Stimulated activated CD8-positive, alpha-beta memory T cell treated with anti-CD3 and anti-CD28 coated beads, Interleukin-2, amount 100 ng/mL, for 1 hour (primary cell): ENCODE results near the gene GTPBP6.
"Not testable (repeated sequence)": the region's sequence is repeated elsewhere in the genome, so short reads cannot be mapped to it uniquely, and the experiment has no call there.

Source experiments
- DNase-seq, 2 donors: peaks; one replicate each; pipeline ENCODE4 v3.0.0-alpha.2; 2020; ENCODE audit warnings: low read depth in 2 of 2

Gene GTPBP6

DNA sequence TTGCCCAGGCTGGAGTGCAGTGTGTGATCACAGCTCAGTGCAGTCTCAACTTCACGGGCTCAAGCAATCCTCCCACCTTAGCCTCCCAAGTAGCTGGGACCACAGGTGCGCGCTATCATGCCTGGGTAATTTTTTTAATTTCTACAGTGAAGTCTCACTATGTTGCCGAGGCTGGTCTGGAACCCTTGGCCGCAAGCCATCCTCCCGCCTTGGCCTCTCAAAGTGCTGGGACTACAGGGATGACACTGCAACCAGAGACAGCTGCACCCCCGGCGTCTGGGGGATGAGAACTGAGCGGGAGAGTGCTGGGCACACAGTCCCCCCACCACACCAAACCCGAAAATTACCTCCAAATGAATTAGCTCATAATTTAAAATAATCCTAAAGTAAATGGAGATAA lies 33.1 kb upstream of the GTPBP6 start:
- no peak for DNase-seq

DNA sequence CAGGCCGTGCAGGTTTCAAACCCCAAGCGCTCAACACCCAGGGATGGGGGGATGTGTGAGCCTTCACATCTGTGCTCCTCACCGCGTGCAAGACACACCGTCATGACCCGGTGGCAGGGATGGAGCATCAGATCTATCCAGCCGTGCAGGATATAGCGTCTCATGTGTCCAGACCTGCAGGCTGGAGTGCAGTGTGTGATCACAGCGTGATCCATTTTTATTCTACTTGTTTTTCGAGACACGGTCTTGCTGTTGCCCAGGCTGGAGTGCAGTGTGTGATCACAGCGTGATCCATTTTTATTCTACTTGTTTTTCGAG lies 32.7 kb upstream of the GTPBP6 start:
- DNase-seq = not testable (repeated sequence)

DNA sequence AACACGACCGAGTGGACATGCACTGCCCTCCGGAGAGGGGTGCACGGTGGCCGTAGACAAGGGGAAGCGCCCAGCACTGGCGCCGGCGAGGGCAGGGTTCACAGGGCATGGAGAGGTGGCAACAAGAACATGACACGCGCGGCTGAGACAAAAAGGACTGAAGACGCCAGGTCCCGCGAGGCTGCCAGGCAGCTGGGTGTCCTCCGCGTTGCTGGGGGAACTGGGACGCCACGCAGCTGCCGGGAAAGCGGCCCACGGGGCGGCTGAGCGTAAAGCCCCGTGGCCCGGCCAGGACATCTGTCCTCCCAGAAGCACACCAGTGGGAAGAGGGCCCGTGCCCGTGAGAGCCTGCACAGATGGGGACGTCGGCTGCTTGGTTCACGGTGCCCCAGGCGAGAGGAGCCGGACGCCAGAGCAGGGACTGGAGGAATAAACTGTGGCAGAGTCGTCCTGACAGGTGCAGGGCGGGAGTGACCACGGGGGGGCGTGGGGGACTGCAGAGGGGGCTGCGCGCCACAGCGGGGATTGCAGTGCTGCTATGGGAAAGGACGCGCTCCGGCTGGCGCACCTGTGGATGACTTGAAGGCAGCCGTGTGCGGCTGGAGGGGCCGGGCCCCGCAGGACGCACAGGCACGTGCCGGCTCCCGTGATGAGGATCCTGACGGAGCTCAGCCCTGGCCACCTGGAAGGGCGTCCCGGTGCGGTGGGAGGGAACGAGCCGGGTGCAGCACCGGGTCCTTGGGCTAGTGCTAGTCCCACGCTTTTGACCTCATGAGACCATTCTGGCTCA lies 32.1 kb upstream of the GTPBP6 start:
- no peak for DNase-seq

GRCh38 chrX:350148-350533 lies 31.5 kb upstream of the GTPBP6 start:
- DNase-seq = no peak

DNA sequence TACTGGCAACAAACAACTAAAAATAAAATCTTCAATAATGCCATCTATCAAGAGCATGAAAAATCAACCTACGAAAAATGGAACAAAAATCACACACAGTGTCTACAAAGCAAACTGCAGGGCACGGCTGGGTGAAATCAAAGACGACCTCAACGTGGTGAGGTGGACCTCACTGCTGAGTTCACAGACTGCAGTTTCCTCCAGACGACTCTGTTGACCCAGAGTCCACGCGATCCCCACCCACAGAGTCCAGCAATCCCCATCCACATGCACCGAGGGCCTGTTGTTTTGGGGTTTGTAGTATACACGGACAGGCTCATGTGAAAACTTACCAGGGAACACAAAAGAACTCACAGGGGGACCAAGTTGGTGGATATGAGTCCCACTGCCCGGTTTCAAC lies 31.1 kb upstream of the GTPBP6 start:
- DNase-seq = no peak

DNA sequence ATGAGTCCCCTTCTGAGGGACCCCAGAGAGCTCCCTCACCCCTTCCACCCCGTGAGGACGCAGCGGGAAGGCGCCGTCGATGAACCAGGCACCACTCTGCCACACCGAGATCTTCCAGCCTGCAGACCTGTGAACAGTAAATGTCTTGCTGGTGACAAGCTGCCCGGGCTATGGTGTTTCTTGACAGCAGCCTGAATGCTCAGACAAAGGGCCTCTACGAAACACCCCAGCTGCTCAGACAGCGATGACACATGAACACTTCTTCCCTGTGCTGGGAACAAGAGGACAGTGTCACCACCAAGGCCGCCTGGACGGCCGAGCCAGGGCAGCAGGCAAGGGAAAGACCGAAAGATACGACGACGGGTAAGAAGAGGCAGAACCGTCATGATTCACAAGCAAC lies 30.6 kb upstream of the GTPBP6 start:
- no peak for DNase-seq

GRCh38 chrX:348461-349117 lies 30.0 kb upstream of the GTPBP6 start:
- DNase-seq = no peak

DNA sequence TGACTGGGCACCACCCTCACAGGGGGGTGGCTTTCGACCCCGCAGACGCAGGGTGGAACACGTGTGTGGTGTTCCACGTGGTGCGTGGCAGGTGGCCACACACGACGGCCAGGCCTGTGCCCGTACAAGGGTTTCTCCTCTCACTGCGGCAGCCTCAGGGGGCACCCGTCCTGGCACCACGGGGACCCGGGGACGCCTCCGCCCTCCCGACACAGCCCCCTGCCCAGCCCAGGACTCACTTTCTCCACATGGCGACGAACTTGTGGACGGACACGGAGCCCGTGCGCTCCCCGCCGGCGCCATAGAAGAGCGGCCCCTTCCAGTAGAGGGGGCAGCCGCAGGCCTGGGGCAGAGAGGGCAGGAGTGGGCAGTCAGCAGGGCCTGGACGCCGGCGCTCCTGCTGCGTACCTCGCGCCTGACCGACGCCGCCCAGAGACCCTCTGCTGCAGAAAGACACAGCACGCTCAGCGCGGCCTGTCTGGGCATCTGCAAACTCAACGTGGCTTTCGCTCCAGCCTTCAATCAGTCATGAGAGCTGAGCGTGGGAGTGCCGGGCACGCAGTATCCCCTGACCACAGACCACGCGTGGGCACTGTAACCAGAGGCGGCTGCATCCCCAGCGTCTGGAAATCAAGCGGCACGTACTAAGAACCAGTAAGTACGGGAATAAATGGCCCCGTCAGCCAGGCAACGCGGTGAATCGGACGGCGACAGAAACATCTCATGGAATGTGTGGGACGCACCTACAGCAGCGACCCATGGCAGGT lies 28.9 kb upstream of the GTPBP6 start:
- DNase-seq = no peak

DNA sequence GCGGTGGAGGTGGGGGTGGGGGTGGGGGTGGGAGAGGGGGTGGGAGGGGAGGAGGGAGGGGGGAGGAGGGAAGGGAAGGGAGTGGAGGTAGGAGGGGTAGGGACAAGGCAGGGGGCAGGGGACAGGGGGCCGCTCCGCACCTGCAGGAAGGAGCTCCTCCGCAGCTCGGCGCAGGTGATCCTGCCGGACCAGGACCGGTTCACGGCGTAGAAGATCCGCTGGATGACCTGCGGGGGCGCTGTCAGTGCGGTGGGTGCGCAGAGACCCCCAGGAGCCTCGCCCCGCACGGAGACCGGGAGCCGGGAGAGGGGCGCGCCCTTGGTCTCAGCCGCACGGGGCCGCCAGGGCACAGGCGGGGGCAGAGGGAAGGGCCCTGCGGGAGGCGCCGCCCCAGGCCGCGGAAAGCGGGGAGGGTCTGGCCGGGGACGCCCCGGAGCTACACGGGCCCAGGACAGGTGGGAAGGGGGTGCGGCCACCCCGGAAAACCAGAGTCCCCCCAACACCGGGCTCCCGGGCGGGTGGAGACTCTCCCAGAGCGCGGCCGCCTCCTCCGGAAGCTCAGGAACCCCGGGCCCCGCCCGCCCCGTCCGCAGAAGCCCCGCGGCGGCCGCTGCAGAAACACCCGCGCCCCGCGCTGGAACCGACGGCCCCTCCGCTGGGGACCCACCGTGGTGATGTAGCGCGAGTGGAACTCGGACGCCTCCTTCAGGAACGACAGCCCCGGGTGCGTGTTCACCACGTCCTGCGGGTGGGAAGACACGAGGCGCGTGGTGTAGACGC lies 27.6 kb upstream of the GTPBP6 start:
- DNase-seq = no peak

DNA sequence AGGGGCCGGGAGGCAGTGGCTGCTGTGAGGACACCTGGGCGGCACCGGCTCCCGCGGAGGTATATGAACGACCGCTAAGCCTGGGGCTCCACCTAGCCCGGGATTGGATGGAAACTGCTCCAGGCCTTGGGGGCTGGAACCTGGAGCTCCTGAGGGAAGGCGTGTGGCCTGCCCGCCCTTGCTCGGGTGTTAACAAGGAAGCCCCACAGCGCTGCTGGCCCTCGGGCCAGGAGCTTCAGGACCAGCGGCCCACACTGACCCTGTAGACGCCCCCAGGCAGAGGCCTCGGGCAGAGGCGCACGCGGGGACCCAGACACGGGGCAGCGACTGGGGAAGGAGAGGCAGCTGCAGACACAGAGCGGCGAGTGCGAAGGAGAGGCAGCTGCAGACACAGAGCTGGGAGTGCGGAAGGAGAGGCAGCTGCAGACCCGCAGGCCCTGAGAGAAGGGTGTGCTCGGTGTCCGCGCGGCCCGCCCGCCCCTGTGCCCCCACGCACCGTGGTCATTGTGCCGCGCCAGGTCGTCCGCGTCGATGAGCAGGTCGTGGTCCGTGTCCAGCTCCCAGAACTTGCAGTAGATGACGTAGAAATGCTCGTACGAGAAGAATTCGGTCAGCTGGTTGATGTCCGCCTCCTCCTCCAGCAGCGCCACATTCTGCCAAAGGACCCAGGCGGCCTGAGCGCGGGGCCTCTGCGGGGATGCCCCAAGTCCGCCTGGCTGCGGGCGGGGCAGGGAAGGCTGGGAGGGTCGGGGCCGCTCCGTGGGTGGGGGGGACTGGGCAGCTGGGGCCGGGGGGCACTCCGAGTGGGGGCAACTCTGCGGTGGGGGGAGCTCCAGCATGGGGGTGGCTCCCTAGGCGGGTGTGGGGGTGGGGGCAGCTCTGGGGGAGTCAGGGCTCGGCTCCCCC lies 26.7 kb upstream of the GTPBP6 start:
- DNase-seq = no peak

DNA sequence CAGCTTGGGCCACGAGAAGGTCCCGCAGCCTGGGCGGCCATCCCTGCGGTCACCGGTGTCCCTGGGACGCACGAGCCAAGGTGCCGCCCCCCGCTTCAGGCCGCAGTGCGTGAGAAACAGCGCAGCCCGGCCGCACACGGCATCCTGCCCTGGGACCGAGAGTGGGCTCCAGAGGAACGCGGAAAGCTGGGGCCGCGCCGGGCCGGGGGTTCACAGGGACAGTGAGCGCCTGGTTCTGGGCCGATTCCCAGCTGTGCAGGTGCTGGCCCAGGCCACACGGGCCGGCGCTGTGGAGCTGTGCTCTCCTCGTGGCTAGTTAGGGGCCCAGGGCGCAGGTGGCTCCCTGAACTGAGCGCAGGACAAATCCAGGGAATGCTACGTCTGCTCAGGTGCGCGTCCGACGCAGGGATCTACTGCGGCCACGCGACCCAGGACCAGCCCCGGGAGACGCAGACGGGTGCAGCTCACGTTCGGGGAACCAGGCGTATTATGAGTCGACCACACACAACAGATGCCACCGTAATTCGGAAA lies 25.8 kb upstream of the GTPBP6 start:
- no peak for DNase-seq

- no peak for DNase-seq
Measured at GRCh38 chrX:341541-342101, 23.0 kb upstream of the GTPBP6 start.

GRCh38 chrX:340641-341423 lies 22.2 kb upstream of the GTPBP6 start:
- DNase-seq = no peak

GRCh38 chrX:340121-340520 lies 21.5 kb upstream of the GTPBP6 start:
- DNase-seq = no peak

DNA sequence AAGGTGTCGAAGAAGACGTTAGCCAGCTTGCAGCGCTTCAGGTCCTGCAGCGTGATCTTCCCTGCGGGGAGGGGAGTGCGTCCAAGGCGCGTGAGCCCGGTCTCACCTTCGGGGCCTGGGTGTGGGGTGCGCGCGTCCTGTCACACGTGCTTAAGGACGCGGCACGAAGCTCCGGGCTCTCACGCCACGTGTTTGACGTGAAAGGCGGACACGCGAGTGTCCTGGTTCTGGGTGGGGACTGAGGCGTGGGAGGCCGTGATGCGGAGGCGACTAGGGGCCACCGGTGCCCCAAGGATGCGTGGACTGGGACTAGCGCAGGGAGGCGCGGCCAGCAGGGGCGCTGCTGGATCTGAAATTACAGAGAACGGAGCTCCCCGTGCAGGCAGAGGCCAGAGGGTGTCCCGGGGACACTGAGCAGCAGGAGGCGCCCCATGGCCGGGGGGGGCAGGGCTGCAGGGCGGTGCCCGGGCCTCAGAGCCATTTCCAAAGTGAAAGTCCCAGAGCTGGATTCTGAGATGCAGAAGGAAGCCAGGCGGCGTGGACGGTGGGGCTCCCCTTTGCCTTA lies 20.3 kb upstream of the GTPBP6 start:
- DNase-seq = no peak

DNA sequence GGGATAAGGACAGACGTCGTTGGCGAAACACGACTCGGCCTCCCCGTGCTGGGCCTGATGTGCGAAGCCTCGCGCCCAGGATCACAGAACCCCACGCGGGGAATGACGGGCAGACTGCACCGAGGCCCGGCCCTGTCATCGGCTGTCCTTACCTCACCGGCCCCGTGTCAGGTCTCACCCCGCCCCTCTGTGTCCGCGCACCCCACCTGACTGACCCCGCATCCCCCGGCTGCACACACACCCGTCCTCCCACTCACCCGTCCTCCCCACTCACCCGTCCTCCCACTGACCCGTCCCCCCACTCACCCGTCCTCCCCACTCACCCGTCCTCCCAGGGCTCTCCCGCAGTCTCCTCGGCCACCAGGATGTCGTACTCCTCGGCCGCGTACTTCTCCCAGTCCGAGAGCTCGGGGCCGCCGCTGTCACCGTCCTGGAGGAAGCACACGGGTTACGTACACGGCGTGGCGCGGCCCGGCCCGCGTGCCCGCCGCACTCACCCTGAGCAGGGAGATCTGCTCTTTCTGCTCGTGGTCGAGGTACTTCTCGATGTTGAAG lies 19.8 kb upstream of the GTPBP6 start:
- DNase-seq = no peak

DNA sequence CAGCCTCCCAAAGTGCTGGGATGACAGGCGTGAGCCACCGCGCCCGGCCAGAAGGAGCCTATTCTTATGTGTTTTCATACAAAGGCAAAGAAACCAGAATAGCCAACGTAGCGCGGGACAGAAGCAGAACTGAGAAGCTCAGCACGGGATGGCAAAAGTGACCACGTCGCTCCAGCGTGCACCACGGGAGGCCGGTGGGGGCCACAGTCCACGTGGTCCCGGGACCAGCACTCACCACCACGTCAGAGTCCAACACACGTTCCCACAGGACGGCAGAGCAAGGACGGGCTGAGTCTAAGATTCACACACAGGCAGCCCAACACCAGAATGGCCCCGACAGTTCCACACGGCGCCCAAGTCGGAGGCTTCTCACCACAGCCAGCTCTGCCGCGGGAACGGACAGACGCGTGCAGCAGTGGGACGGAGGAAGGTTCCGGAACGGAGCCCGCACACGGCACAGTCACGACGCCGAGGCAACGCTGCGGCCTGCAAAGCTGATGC lies 18.8 kb upstream of the GTPBP6 start:
- no peak for DNase-seq

- no peak for DNase-seq
Measured at GRCh38 chrX:336227-336626, 17.6 kb upstream of the GTPBP6 start.

DNA sequence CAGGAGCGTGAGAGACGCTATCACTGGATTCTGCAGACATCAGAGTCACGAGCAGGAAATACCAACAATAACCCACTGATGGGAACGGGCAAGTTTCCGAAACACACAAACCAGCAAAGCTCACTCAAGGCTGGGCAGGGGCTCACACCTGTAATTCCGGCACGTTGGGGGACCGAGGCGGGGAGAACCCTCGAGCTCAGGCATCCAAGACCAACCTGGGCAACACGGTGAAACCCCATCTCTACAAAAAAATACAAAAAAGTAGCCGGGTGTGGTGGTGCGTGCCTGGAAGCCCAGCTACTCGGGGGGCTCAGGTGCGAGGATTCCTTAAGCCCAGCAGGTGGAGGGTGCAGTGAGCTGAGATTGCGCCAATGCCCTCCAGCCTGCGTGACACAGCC lies 17.2 kb upstream of the GTPBP6 start:
- DNase-seq = no peak
